K562 (cell line): ENCODE results near the gene PCSK7. TPM values are rescaled to one million over a fixed set of nuclear protein-coding genes. Genes with fewer than 3 reads are reported as not detected.

Experiments used
- ARID3A ChIP-seq: IDR thresholded peaks from 2 replicates; pipeline ENCODE4 v1.6.1; 2012; ENCODE audit warnings: low read depth, low read length, improper control_type of control experiment, borderline replicate concordance
- E2F8 ChIP-seq: fragments of 450-650 bp; IDR thresholded peaks from 2 replicates; pipeline ENCODE4 v1.7.1; 2018; ENCODE audit warnings: mild to moderate bottlenecking, low read depth; ENCODE audit not compliant: partially characterized antibody
- FOSL1 ChIP-seq: fragments of 200-800 bp; sonication (Bioruptor generic); conservative IDR thresholded peaks from 2 replicates; pipeline ENCODE4 v1.6.1; 2016; ENCODE audit warnings: missing genetic modification characterization, missing compliant biosample characterization
- ZEB2 ChIP-seq: fragments of 450-650 bp; IDR thresholded peaks from 2 replicates; pipeline ENCODE4 v1.6.1; 2016
- polyA plus RNA-seq, 8 experiments: library from polyadenylated mRNA; depleted of rRNA in 4 of 8; stranded (reverse) in 5 of 8; unstranded in 3 of 8; fragments of >200 nt; fragmentation: Nextera tagmentation in 2 of 8; fragmentation: Illumina TruSeq in 1 of 8; extraction: Ambion mirVana in 2 of 8; extraction: Trizol in 1 of 8; gene quantifications; 2 replicates each; pipeline versions ENCODE4 v1.2.1 to v1.2.3, GENCODE V29; 2011 to 2014; ENCODE audit warnings: inconsistent platforms in 1 of 8, missing spikeins in 1 of 8
- total RNA-seq, 7 experiments: library from RNA; depleted of rRNA in 6 of 7; stranded (reverse); fragments of >200 nt in 6 of 7; fragmentation: Illumina TruSeq in 2 of 7; extraction: Trizol in 2 of 7; gene quantifications; 2 replicates each; pipeline versions ENCODE4 v1.2.1 to v1.2.3, GENCODE V29; 2011 to 2021; ENCODE audit warnings: low replicate concordance in 1 of 7
- TF ChIP-seq, protein P1 (sequence below): fragments of 200-800 bp; sonication (Bioruptor generic); IDR thresholded peaks from 2 replicates; pipeline ENCODE4 v1.6.1; 2016; ENCODE audit warnings: missing genetic modification characterization, missing compliant biosample characterization

Gene PCSK7
- total and polyA plus RNA-seq, 9 of the 15 experiments (the other 6 are each of a cell fraction or from before 2014, with no cell fraction given), result 3.1 to 29.2 (median 15.6) TPM

GRCh38 chr11:117175104-117175503, 56.8 kb downstream of the PCSK7 start (continued):
- no peak for TF ChIP-seq E2F8
- TF ChIP-seq ZEB2, result no peak
- no peak for TF ChIP-seq FOSL1 (tag)
- TF ChIP-seq, protein P1, sequence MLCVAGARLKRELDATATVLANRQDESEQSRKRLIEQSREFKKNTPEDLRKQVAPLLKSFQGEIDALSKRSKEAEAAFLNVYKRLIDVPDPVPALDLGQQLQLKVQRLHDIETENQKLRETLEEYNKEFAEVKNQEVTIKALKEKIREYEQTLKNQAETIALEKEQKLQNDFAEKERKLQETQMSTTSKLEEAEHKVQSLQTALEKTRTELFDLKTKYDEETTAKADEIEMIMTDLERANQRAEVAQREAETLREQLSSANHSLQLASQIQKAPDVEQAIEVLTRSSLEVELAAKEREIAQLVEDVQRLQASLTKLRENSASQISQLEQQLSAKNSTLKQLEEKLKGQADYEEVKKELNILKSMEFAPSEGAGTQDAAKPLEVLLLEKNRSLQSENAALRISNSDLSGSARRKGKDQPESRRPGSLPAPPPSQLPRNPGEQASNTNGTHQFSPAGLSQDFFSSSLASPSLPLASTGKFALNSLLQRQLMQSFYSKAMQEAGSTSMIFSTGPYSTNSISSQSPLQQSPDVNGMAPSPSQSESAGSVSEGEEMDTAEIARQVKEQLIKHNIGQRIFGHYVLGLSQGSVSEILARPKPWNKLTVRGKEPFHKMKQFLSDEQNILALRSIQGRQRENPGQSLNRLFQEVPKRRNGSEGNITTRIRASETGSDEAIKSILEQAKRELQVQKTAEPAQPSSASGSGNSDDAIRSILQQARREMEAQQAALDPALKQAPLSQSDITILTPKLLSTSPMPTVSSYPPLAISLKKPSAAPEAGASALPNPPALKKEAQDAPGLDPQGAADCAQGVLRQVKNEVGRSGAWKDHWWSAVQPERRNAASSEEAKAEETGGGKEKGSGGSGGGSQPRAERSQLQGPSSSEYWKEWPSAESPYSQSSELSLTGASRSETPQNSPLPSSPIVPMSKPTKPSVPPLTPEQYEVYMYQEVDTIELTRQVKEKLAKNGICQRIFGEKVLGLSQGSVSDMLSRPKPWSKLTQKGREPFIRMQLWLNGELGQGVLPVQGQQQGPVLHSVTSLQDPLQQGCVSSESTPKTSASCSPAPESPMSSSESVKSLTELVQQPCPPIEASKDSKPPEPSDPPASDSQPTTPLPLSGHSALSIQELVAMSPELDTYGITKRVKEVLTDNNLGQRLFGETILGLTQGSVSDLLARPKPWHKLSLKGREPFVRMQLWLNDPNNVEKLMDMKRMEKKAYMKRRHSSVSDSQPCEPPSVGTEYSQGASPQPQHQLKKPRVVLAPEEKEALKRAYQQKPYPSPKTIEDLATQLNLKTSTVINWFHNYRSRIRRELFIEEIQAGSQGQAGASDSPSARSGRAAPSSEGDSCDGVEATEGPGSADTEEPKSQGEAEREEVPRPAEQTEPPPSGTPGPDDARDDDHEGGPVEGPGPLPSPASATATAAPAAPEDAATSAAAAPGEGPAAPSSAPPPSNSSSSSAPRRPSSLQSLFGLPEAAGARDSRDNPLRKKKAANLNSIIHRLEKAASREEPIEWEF (CRISPR knock-in tag), result no peak
- TF ChIP-seq ARID3A, result no peak
- TF ChIP-seq, all 486 proteins: peak for 0
